HepG2 (cell line): ENCODE measurements around the gene NFATC1. TPM values are rescaled to one million over a fixed set of nuclear protein-coding genes. Genes with fewer than 3 reads are reported as not detected.

Source experiments
- ATAC-seq: fragments of 200-7000 bp; cut with Tn5 transposase; 3 replicates; pipeline ENCODE4 v1.9.1; 2020; ENCODE audit warnings: mild to moderate bottlenecking, moderate library complexity
- BruUV-seq: library from RNA; stranded (reverse); fragments of 400-500 nt; replicated peaks from 2 replicates; lab custom pipeline; 2021; lab: Mats Ljungman, UMichigan
- CTCF ChIA-PET: fragments of 300-600 bp; formaldehyde crosslinking; extraction: SDS; loops from one replicate; lab custom pipeline; 2021; ENCODE audit warnings: low total read pairs, inconsistent platforms, low intra/inter-chr PET ratio; lab: Yijun Ruan, JAX
- POLR2A ChIA-PET: fragments of 350-600 bp; sonication (Branson Sonifier 250); formaldehyde crosslinking; loops from one replicate; lab custom pipeline; 2020; ENCODE audit warnings: antibody characterized with exemption, inconsistent platforms; lab: Yijun Ruan, JAX
- DNase-seq: peaks from one replicate; pipeline ENCODE4 v3.0.0-alpha.2; 2015; ENCODE audit warnings: low spot score
- FAIRE-seq: peaks from 3 replicates; lab custom pipeline; 2011; peaks lifted over from hg19 to GRCh38; lab: Jason Lieb, UNC
- H2AFZ ChIP-seq: one replicate; pipeline ENCODE4 v1.6.1; 2011; ENCODE audit warnings: low read length, inconsistent platforms
- H3K27ac ChIP-seq: fragments of 300-600 bp; 3 replicates; pipeline ENCODE4 v1.8.0; 2011; ENCODE audit warnings: mixed run types, mild to moderate bottlenecking, mixed read lengths, low read length, inconsistent platforms; ENCODE audit not compliant: insufficient read depth; ENCODE audit errors: extremely low read length
- H3K27me3 ChIP-seq, 2 experiments: fragments of 200-600 bp in 1 of 2; 2 replicates in 1 of 2; 3 replicates in 1 of 2; pipeline versions ENCODE4 v1.6.0 to v1.8.0; 2011; ENCODE audit warnings: low read length in 2 of 2, mild to moderate bottlenecking in 2 of 2, moderate library complexity in 2 of 2, inconsistent platforms in 1 of 2; ENCODE audit not compliant: insufficient read depth in 2 of 2, control insufficient read depth in 1 of 2
- H3K36me3 ChIP-seq, 2 experiments: fragments of 200-600 bp in 1 of 2; replicated peaks in 1 of 2; 2 replicates in 1 of 2; 3 replicates in 1 of 2; pipeline versions ENCODE4 v1.5.1 to v1.8.0; 2011; ENCODE audit warnings: low read length in 2 of 2, inconsistent platforms in 1 of 2; ENCODE audit not compliant: insufficient read depth in 2 of 2, control insufficient read depth in 1 of 2
- H3K4me1 ChIP-seq: 2 replicates; pipeline ENCODE4 v1.5.1; 2012; ENCODE audit warnings: low read length, inconsistent platforms; ENCODE audit not compliant: insufficient read depth
- H3K4me2 ChIP-seq: 2 replicates; pipeline ENCODE4 v1.6.0; 2011; ENCODE audit warnings: low read depth, low read length, inconsistent platforms
- H3K4me3 ChIP-seq, 3 experiments: fragments of 200-600 bp in 1 of 3; sonication (generic), shearing (Covaris generic) in 1 of 3; replicated peaks in 1 of 3; 2 replicates each; pipeline ENCODE4 v1.5.1; 2011 to 2016; ENCODE audit warnings: low read length in 3 of 3, inconsistent platforms in 2 of 3, low read depth in 2 of 3, mild to moderate bottlenecking in 2 of 3, control low read depth in 1 of 3, mixed read lengths in 1 of 3; ENCODE audit not compliant: insufficient read depth in 1 of 3
- H3K79me2 ChIP-seq: one replicate; pipeline ENCODE4 v1.6.1; 2011; ENCODE audit warnings: low read length, inconsistent platforms; ENCODE audit not compliant: insufficient read depth
- H3K9ac ChIP-seq: 2 replicates; pipeline ENCODE4 v1.6.0; 2011; ENCODE audit warnings: mild to moderate bottlenecking, low read depth, low read length, inconsistent platforms; ENCODE audit not compliant: insufficient read depth
- H3K9me3 ChIP-seq: 2 replicates; pipeline ENCODE4 v1.5.1; 2012; ENCODE audit warnings: mild to moderate bottlenecking, low read length
- H4K20me1 ChIP-seq: 2 replicates; pipeline ENCODE4 v1.6.0; 2011; ENCODE audit warnings: inconsistent platforms, mild to moderate bottlenecking, low read length, moderate library complexity; ENCODE audit not compliant: insufficient read depth
- NFYB ChIP-seq: sonication (generic); formaldehyde crosslinking; IDR thresholded peaks from 2 replicates; pipeline ENCODE4 v1.4.0; 2020; ENCODE audit warnings: missing genetic modification reagents
- RAD51 ChIP-seq: fragments of 450-650 bp; IDR thresholded peaks from 2 replicates; pipeline ENCODE4 v1.6.1; 2016; ENCODE audit warnings: borderline replicate concordance
- RFX1 ChIP-seq: fragments of 450-650 bp; IDR thresholded peaks from 2 replicates; pipeline ENCODE4 v1.6.1; 2017
- RNF2 ChIP-seq: fragments of 450-650 bp; conservative IDR thresholded peaks from 2 replicates; pipeline ENCODE4 v1.6.1; 2016; ENCODE audit warnings: low read depth
- SMAD9 ChIP-seq: sonication (generic); formaldehyde crosslinking; IDR thresholded peaks from 2 replicates; pipeline ENCODE4 v1.5.1; 2020; ENCODE audit warnings: mild to moderate bottlenecking, missing genetic modification reagents
- SNAPC4 ChIP-seq: sonication (generic); formaldehyde crosslinking; IDR thresholded peaks from 2 replicates; pipeline ENCODE4 v1.4.0; 2020; ENCODE audit warnings: mild to moderate bottlenecking, missing genetic modification reagents
- TEAD2 ChIP-seq: sonication (generic); formaldehyde crosslinking; IDR thresholded peaks from 2 replicates; pipeline ENCODE4 v1.9.0; 2021; ENCODE audit warnings: missing genetic modification reagents
- YY1 ChIP-seq: IDR thresholded peaks from 2 replicates; pipeline ENCODE4 v1.6.1; 2011; ENCODE audit warnings: low read length, low read depth, moderate library complexity, mild to moderate bottlenecking; ENCODE audit not compliant: insufficient read depth, insufficient replicate concordance
- ZNF75D ChIP-seq: sonication (generic); formaldehyde crosslinking; IDR thresholded peaks from 2 replicates; pipeline ENCODE4 v1.8.1; 2023; ENCODE audit warnings: missing genetic modification reagents, mild to moderate bottlenecking, borderline replicate concordance
- WGBS: methylation state at CpG from one replicate; pipeline ENCODE4 v1.1.6; 2017; ENCODE audit warnings: low lambda C conversion rate; 5-methylcytosine and 5-hydroxymethylcytosine counted together
- in situ Hi-C: cut with HindIII; loops from 2 replicates; pipeline ENCODE4 v1.10.0; 2017; ENCODE audit warnings: low pct_unique_long_range_greater_than_20kb; ENCODE audit not compliant: extremely low pct_ligation_motif_present
- intact Hi-C: fragments of 100-400 bp; cut with micrococcal nuclease; formaldehyde crosslinking; loops from one replicate; pipeline ENCODE4 v1.10.0; 2022; ENCODE audit not compliant: unreplicated experiment
- polyA plus RNA-seq, 8 experiments: library from polyadenylated mRNA; depleted of rRNA in 3 of 8; stranded (reverse) in 7 of 8; unstranded in 1 of 8; fragments of >200 nt; fragmentation: Illumina TruSeq in 4 of 8; extraction: Trizol in 4 of 8; gene quantifications; 2 replicates each; pipeline versions ENCODE4 v1.2.1 to v1.2.3, GENCODE V29; 2011 to 2016; ENCODE audit warnings: low read depth in 4 of 8, missing spikeins in 1 of 8, mixed read lengths in 1 of 8; ENCODE audit not compliant: insufficient read depth in 1 of 8
- total RNA-seq, 5 experiments: library from RNA; depleted of rRNA; stranded (reverse); fragments of >200 nt; fragmentation: Illumina TruSeq; extraction: Trizol; gene quantifications; 2 replicates each; pipeline ENCODE4 v1.2.3, GENCODE V29; 2016; ENCODE audit warnings: low read depth in 1 of 5
- TF ChIP-seq, protein P1 (sequence below): sonication (generic); formaldehyde crosslinking; IDR thresholded peaks from 2 replicates; pipeline ENCODE4 v1.5.0; 2020; ENCODE audit warnings: mild to moderate bottlenecking, missing genetic modification reagents

The NFATC1 gene
- total and polyA plus RNA-seq, 2 of the 13 experiments (the other 11 are each of a cell fraction or from before 2014, with no cell fraction given), result not detected

- H3K79me2 ChIP-seq, result no peaks in the 10 kb centered on the region
- intact Hi-C loops (no loop called here), in situ Hi-C loops (no loop called here)
- no peak for FAIRE-seq
- WGBS, result 34% methylated on average over 17 of the region's 30 CpGs
- no peak overlapping the region for H3K9ac ChIP-seq
- H3K9me3 ChIP-seq, result no peaks in the 10 kb centered on the region
- POLR2A ChIA-PET, result no interaction called here
- no peak for DNase-seq
- H3K27me3 ChIP-seq, result peaks cover 11 to 69% of the 10 kb centered on the region in 2 experiments
- ATAC-seq, result no peak
- no peak overlapping the region for H3K27ac ChIP-seq
- H3K4me3 ChIP-seq, result no peak overlapping the region
- TF ChIP-seq NFYB (CRISPR knock-in tag), result no peak
- TF ChIP-seq SMAD9, result no peak
- TF ChIP-seq ZNF75D, result no peak
- peaks cover 5% of the 10 kb centered on the region; the same call in 1 of the 2 replicates for H4K20me1 ChIP-seq
- no peak overlapping the region for H3K4me2 ChIP-seq
- H3K4me1 ChIP-seq, result no peaks in the 10 kb centered on the region
- CTCF ChIA-PET, result no interaction called here
- H3K36me3 ChIP-seq, result no peaks in the 10 kb centered on the region
- BruUV-seq, result no TSS peak
- no peak overlapping the region for H2AFZ ChIP-seq
Measured at GRCh38 chr18:79393181-79393634, 2.5 kb upstream of the NFATC1 start.

GRCh38 chr18:79393635-79394533 lies 1.8 kb upstream of the NFATC1 start:
- Histone ChIP-seq H3K4me1 (no peaks in the 10 kb centered on the region), H3K27ac (no peak overlapping the region), H3K36me3 (no peaks in the 10 kb centered on the region), H3K4me3 (peak overlapping the region in 1 of 3 experiments; percentile 33; a peak in 2 of 6 replicates), H2AFZ (no peak overlapping the region), H3K9me3 (no peaks in the 10 kb centered on the region), H3K4me2 (peak overlapping the region; percentile 45), H4K20me1 (peaks cover 5% of the 10 kb centered on the region; the same call in 1 of the 2 replicates), H3K79me2 (no peaks in the 10 kb centered on the region), H3K9ac (no peak overlapping the region), H3K27me3 (peaks cover 11 to 70% of the 10 kb centered on the region in 2 experiments)
- WGBS, result 9% methylated on average over 45 of the region's 83 CpGs
- no peak for FAIRE-seq
- no TSS peak for BruUV-seq
- DNase-seq, result peak; percentile 28
- CTCF ChIA-PET, result no interaction called here
- in situ Hi-C loops (no loop called here), intact Hi-C loops (no loop called here)
- ATAC-seq, result peak; percentile 77
- POLR2A ChIA-PET, result no interaction called here
- TF ChIP-seq SNAPC4 (CRISPR knock-in tag) (no peak), RAD51 (no peak), TEAD2 (CRISPR knock-in tag) (no peak), RFX1 (peak; percentile 74), YY1 (no peak), RNF2 (peak; percentile 61; the same call in 1 of the 2 replicates)
- TF ChIP-seq, protein P1, sequence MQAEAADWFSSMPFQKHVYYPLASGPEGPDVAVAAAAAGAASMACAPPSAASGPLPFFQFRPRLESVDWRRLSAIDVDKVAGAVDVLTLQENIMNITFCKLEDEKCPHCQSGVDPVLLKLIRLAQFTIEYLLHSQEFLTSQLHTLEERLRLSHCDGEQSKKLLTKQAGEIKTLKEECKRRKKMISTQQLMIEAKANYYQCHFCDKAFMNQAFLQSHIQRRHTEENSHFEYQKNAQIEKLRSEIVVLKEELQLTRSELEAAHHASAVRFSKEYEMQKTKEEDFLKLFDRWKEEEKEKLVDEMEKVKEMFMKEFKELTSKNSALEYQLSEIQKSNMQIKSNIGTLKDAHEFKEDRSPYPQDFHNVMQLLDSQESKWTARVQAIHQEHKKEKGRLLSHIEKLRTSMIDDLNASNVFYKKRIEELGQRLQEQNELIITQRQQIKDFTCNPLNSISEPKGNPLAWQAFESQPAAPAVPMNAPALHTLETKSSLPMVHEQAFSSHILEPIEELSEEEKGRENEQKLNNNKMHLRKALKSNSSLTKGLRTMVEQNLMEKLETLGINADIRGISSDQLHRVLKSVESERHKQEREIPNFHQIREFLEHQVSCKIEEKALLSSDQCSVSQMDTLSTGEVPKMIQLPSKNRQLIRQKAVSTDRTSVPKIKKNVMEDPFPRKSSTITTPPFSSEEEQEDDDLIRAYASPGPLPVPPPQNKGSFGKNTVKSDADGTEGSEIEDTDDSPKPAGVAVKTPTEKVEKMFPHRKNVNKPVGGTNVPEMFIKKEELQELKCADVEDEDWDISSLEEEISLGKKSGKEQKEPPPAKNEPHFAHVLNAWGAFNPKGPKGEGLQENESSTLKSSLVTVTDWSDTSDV (CRISPR knock-in tag), result no peak
